Measurements from ENCODE around the gene ZFHX3. TPM values are rescaled to one million over a fixed set of nuclear protein-coding genes. Genes with fewer than 3 reads are reported as not detected.

ZFHX3 gene
- total RNA-seq, 1 experiment from 2014 or later = 1.5 TPM

DNA sequence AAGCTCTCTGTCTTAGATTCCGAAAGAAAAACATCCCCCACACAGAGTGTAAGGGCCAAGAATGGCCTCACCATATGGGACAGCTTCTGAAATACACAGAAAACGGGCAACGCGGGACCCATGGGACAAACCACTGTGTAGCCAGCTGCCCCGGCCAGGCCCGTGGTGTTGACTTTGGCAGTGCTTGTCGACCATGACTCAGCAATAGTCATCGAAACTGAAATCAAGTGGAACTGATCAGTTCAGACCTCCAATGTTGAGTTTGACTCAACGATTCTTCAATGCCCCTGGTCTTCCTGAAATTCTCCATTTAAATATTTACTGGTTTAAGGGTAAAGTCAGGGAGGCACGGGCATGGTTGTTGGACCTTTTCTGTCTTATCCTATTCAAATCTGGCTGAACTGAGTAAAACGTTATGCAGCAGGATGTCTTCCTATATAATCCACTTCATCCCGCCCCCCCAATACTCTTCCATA lies 27.5 kb downstream of the ZFHX3 start:
- no peak overlapping the region for H3K4ac ChIP-seq (ENCODE audit: low read depth, low read length)
- H3K9me3 ChIP-seq (ENCODE audit: control insufficient read depth, low read depth, low read length) = no peaks in the 10 kb centered on the region
- no peaks in the 10 kb centered on the region for H3K9me3 Mint-ChIP-seq
- H3K27me3 Mint-ChIP-seq (ENCODE audit: low read depth) = peaks cover 80% of the 10 kb centered on the region
- H4K91ac ChIP-seq (ENCODE audit: insufficient read length, low read depth, low read length) = no peak overlapping the region
- H2BK12ac ChIP-seq (ENCODE audit: insufficient read length, low read depth, low read length) = no peak overlapping the region
- H3K27me3 ChIP-seq (ENCODE audit: insufficient read depth, low read length) = peaks cover 3% of the 10 kb centered on the region; the same call in 1 of the 2 replicates
- H3T11ph ChIP-seq (ENCODE audit: low read length) = no peak overlapping the region
- no peak overlapping the region for H3K9ac ChIP-seq (ENCODE audit: extremely low read depth, insufficient read length, low read length)
- H3K27ac Mint-ChIP-seq = no peak overlapping the region; a peak in 1 of 7 replicates
- H3K27ac ChIP-seq (ENCODE audit: insufficient read length, low read depth, low read length) = no peak overlapping the region
- H3K23ac ChIP-seq (ENCODE audit: insufficient read length, low read depth, low read length) = no peak overlapping the region
- H3K18ac ChIP-seq (ENCODE audit: insufficient read length, low read depth, low read length) = no peak overlapping the region
- no peaks in the 10 kb centered on the region for H4K20me1 ChIP-seq (ENCODE audit: control insufficient read depth, insufficient read depth, insufficient read length)
- no peak overlapping the region for H2AK5ac ChIP-seq (ENCODE audit: insufficient read length, low read length)
- no peak overlapping the region for H3K14ac ChIP-seq (ENCODE audit: insufficient read depth, low read length)
- H2BK5ac ChIP-seq (ENCODE audit: insufficient read length, low read length) = no peak overlapping the region
- H2BK15ac ChIP-seq (ENCODE audit: low read depth, low read length) = no peak overlapping the region
- H4K8ac ChIP-seq (replicated peaks; ENCODE audit: insufficient read length, low read depth, low read length) = no peak overlapping the region
- WGBS (ENCODE audit: extremely low coverage, insufficient read length, low lambda C conversion rate) = no CpG with 5 or more reads among the region's 12 CpGs
- no peaks in the 10 kb centered on the region for H3K36me3 Mint-ChIP-seq (ENCODE audit: insufficient read depth in 1 of 3, low read depth in 3 of 3)
- H3K4me2 ChIP-seq (ENCODE audit: insufficient read depth, insufficient read length, low read length) = no peak overlapping the region
- no peak overlapping the region for H2AFZ ChIP-seq (ENCODE audit: low read length)
- no peak overlapping the region for H2BK120ac ChIP-seq (ENCODE audit: low read depth, low read length, poor library complexity, severe bottlenecking)
- H3K56ac ChIP-seq (ENCODE audit: insufficient read length, low read depth, low read length) = no peak overlapping the region
- no peak overlapping the region for H2BK20ac ChIP-seq (ENCODE audit: low read depth, low read length, poor library complexity, severe bottlenecking)
- DNase-seq = no peak
- TF ChIP-seq, protein P1, sequence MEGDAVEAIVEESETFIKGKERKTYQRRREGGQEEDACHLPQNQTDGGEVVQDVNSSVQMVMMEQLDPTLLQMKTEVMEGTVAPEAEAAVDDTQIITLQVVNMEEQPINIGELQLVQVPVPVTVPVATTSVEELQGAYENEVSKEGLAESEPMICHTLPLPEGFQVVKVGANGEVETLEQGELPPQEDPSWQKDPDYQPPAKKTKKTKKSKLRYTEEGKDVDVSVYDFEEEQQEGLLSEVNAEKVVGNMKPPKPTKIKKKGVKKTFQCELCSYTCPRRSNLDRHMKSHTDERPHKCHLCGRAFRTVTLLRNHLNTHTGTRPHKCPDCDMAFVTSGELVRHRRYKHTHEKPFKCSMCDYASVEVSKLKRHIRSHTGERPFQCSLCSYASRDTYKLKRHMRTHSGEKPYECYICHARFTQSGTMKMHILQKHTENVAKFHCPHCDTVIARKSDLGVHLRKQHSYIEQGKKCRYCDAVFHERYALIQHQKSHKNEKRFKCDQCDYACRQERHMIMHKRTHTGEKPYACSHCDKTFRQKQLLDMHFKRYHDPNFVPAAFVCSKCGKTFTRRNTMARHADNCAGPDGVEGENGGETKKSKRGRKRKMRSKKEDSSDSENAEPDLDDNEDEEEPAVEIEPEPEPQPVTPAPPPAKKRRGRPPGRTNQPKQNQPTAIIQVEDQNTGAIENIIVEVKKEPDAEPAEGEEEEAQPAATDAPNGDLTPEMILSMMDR (conservative IDR thresholded peaks at IDR 0.05) = no peak
- H4K5ac ChIP-seq (ENCODE audit: insufficient read length, low read depth, low read length) = no peak overlapping the region
- peaks cover 3% of the 10 kb centered on the region; the same call in 1 of the 2 replicates for H3K4me1 ChIP-seq (ENCODE audit: insufficient read depth, low read length)
- H3K4me1 Mint-ChIP-seq = peaks cover 10 to 18% of the 10 kb centered on the region in 2 experiments
- H3K23me2 ChIP-seq (ENCODE audit: insufficient read length, low read depth, low read length, poor library complexity, severe bottlenecking) = no peaks in the 10 kb centered on the region
- no peak overlapping the region for H3K4me3 Mint-ChIP-seq
- H3K79me2 ChIP-seq (ENCODE audit: insufficient read depth, low read length) = no peaks in the 10 kb centered on the region
- H3K79me1 ChIP-seq (ENCODE audit: insufficient read depth, low read depth, low read length, poor library complexity, severe bottlenecking) = no peaks in the 10 kb centered on the region

Measured in H9 (cell line).